ENCODE measurements around the gene USP49. TPM values are rescaled to one million over a fixed set of nuclear protein-coding genes. Genes with fewer than 3 reads are reported as not detected.

USP49 gene
- total RNA-seq, 3 donors from 2014 or later (not counting 1 experiment from before 2014, with no cell fraction given): 6.4 to 15.1 (median 11.5) TPM

DNA sequence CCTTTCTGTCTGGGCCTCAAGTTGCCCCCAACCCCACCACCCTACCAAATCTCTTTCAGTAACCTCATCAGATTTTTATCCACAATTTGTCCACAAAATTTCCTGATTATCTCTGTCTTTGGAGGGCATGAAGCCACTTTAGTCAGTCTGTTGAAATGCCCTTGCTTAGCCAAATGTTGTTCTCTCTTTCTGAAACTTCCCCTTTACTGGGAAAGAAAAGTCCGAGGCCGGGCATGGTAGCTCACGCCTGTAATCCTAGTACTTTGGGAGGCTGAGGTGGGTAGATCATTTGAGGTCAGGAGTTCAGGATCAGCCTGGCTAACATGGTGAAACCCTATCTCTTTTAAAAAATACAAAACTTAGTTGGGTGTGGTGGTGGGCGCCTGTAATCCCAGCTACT lies 73.9 kb downstream of the USP49 start:
- H3K4me3 ChIP-seq (ENCODE audit: low read length): no peak overlapping the region
- Mint-ChIP-seq H3K9me3 (no peaks in the 10 kb centered on the region), H3K4me1 (no peaks in the 10 kb centered on the region), H3K27ac (no peak overlapping the region), H3K27me3 (ENCODE audit: low read depth in 2 of 2) (no peaks in the 10 kb centered on the region), H3K36me3 (no peaks in the 10 kb centered on the region), H3K4me3 (no peak overlapping the region)
- H3K4me1 ChIP-seq (ENCODE audit: control insufficient read depth, insufficient read depth, low read length): no peaks in the 10 kb centered on the region
- H3K9me3 ChIP-seq (ENCODE audit: control insufficient read depth, insufficient read depth, low read length): no peaks in the 10 kb centered on the region
- DNase-seq (no peak), ATAC-seq (no peak)
- intact Hi-C loops (cut with micrococcal nuclease): no loop called here
- WGBS (ENCODE audit: insufficient coverage): 100% methylated on average over 1 of the region's 4 CpGs
- H3K27ac ChIP-seq (ENCODE audit: low read length): no peak overlapping the region
- TF ChIP-seq CTCF (IDR thresholded peaks at IDR 0.05): no peak
- no peaks in the 10 kb centered on the region for H3K36me3 ChIP-seq (ENCODE audit: control insufficient read depth, insufficient read depth, low read length)
- no peaks in the 10 kb centered on the region for H3K27me3 ChIP-seq (ENCODE audit: control insufficient read depth, insufficient read depth, low read length)

DNA sequence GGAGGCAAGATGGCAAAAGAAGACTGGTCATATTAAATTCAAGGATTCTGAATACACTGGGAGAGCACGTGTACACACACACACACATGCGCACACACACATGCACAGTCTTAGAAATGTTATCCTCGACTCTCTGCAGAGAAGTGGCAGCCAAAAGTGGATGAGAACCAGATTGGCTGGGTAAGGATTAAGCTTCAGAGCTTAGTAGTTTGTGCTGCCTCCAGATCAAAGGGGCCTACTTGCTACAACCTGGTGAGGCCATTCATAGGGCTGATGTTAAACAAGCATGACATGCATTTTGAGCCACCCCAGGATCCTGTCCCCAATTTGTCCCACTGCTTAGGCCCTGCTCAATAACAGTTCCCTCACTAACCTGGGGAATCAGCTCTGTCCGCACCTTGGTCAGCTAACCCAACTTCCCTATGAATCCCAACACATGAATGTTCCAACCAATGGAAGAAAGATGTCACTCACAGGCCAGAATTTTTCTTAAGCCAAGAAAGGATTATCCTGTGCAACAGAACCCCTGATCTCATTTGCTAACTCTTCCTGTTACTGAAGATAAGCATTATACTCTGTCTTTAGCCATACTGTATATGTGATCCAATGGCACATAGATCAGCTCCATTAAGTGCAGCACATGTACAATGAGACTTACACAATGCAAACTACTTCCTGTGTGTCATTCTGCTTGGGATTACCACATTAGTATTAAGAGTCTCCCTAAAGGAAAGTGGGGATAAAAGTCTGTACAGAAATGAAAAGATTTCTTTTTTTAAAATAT lies 76.7 kb downstream of the USP49 start:
- H3K4me1 ChIP-seq (ENCODE audit: control insufficient read depth, insufficient read depth, low read length): no peaks in the 10 kb centered on the region
- no peaks in the 10 kb centered on the region for H3K36me3 ChIP-seq (ENCODE audit: control insufficient read depth, insufficient read depth, low read length)
- no peak for ATAC-seq
- no peak overlapping the region for H3K4me3 ChIP-seq (ENCODE audit: low read length)
- intact Hi-C loops (cut with micrococcal nuclease): no loop called here
- H3K9me3 ChIP-seq (ENCODE audit: control insufficient read depth, insufficient read depth, low read length): no peaks in the 10 kb centered on the region
- Mint-ChIP-seq H3K4me1 (no peaks in the 10 kb centered on the region), H3K4me3 (no peak overlapping the region), H3K27ac (no peak overlapping the region), H3K9me3 (no peaks in the 10 kb centered on the region), H3K27me3 (ENCODE audit: low read depth in 2 of 2) (no peaks in the 10 kb centered on the region), H3K36me3 (no peaks in the 10 kb centered on the region)
- DNase-seq: no peak
- no peaks in the 10 kb centered on the region for H3K27me3 ChIP-seq (ENCODE audit: control insufficient read depth, insufficient read depth, low read length)
- 90% methylated on average over 4 of the region's 4 CpGs for WGBS (ENCODE audit: insufficient coverage)
- TF ChIP-seq CTCF (IDR thresholded peaks at IDR 0.05): no peak
- H3K27ac ChIP-seq (ENCODE audit: low read length): no peak overlapping the region

GRCh38 chr6:41815587-41815986 lies 79.6 kb downstream of the USP49 start:
- Histone ChIP-seq H3K9me3 (ENCODE audit: control insufficient read depth, insufficient read depth, low read length) (no peaks in the 10 kb centered on the region), H3K27ac (ENCODE audit: low read length) (no peak overlapping the region), H3K4me1 (ENCODE audit: control insufficient read depth, insufficient read depth, low read length) (no peaks in the 10 kb centered on the region), H3K36me3 (ENCODE audit: control insufficient read depth, insufficient read depth, low read length) (no peaks in the 10 kb centered on the region), H3K27me3 (ENCODE audit: control insufficient read depth, insufficient read depth, low read length) (no peaks in the 10 kb centered on the region), H3K4me3 (ENCODE audit: low read length) (no peak overlapping the region)
- no peak for DNase-seq
- Mint-ChIP-seq H3K27ac (no peak overlapping the region), H3K36me3 (no peaks in the 10 kb centered on the region), H3K4me3 (no peak overlapping the region), H3K4me1 (no peaks in the 10 kb centered on the region), H3K9me3 (no peaks in the 10 kb centered on the region), H3K27me3 (ENCODE audit: low read depth in 2 of 2) (no peaks in the 10 kb centered on the region)
- no peak for ATAC-seq
- TF ChIP-seq CTCF (IDR thresholded peaks at IDR 0.05): no peak
- 93% methylated on average over 1 of the region's 1 CpG for WGBS (ENCODE audit: insufficient coverage)
- intact Hi-C loops (cut with micrococcal nuclease): no loop called here

DNA sequence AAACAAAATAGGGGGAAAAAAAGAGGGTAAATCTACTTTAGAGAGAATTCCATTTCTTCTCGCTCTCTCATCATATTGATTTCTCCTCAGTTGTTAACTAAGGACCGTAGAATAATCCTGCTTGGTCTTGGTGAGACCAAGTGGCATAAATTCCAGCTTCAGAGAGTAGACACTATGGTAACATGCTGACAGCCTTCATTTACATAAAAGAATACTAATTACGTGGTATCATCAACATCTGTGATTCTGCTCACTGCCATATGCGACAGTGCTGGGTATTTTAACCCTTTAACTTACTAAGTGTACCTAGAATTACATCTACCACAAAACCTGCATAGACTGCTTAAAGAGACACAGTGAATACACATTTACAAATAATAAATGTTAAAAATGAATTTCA lies 80.5 kb downstream of the USP49 start:
- Histone ChIP-seq H3K36me3 (ENCODE audit: control insufficient read depth, insufficient read depth, low read length) (no peaks in the 10 kb centered on the region), H3K9me3 (ENCODE audit: control insufficient read depth, insufficient read depth, low read length) (no peaks in the 10 kb centered on the region), H3K27ac (ENCODE audit: low read length) (no peak overlapping the region), H3K4me1 (ENCODE audit: control insufficient read depth, insufficient read depth, low read length) (no peaks in the 10 kb centered on the region), H3K4me3 (ENCODE audit: low read length) (no peak overlapping the region), H3K27me3 (ENCODE audit: control insufficient read depth, insufficient read depth, low read length) (no peaks in the 10 kb centered on the region)
- no peak overlapping the region for H3K27ac Mint-ChIP-seq
- no peak for DNase-seq
- H3K9me3 Mint-ChIP-seq: no peaks in the 10 kb centered on the region
- no peak overlapping the region for H3K4me3 Mint-ChIP-seq
- TF ChIP-seq CTCF (IDR thresholded peaks at IDR 0.05): no peak
- H3K36me3 Mint-ChIP-seq: no peaks in the 10 kb centered on the region
- intact Hi-C loops (cut with micrococcal nuclease): no loop called here
- no peaks in the 10 kb centered on the region for H3K27me3 Mint-ChIP-seq (ENCODE audit: low read depth in 2 of 2)
- no peaks in the 10 kb centered on the region for H3K4me1 Mint-ChIP-seq
- no peak for ATAC-seq
- WGBS (ENCODE audit: insufficient coverage): 78% methylated on average over 4 of the region's 4 CpGs

Measured in natural killer cell (primary cell).